ENCODE data around the gene DTYMK. TPM values are rescaled to one million over a fixed set of nuclear protein-coding genes. Genes with fewer than 3 reads are reported as not detected.
A peak's percentile ranks its signal among the peaks of the same experiment; 100 is the strongest.

DTYMK gene
- total RNA-seq, 1 donor from 2014 or later = 51.4 TPM

DNA sequence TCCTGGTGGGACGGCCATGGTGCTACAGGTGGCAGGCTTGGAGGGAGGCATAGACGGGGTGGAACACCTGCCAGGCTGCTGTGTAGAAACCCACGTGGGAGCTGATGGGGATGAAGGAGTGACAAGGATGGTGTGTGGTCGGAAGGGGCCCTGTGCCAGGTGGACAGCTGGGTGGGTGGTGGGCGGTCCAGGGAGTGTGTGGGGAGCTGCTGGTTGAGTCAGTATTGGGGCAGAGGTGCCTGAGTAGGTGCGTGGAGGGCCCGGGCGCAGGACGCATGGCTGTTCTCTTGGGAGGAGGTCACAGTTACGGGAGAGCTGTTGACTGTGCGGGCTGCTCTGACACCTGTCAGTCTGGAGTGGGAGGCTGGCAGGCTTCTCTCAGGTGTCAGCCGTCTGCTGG lies 35.2 kb upstream of the DTYMK start:
- Mint-ChIP-seq H3K4me3 (ENCODE audit: low read depth) (no peak overlapping the region), H3K4me1 (ENCODE audit: low read depth) (no peaks in the 10 kb centered on the region), H3K36me3 (ENCODE audit: insufficient read depth) (peaks cover 50% of the 10 kb centered on the region), H3K27me3 (no peaks in the 10 kb centered on the region), H3K9me3 (ENCODE audit: low read depth) (peaks cover 3% of the 10 kb centered on the region), H3K27ac (peak overlapping the region; percentile 88)
- no peak for DNase-seq (ENCODE audit: low spot score, unreplicated experiment)
- TF ChIP-seq, protein P1, sequence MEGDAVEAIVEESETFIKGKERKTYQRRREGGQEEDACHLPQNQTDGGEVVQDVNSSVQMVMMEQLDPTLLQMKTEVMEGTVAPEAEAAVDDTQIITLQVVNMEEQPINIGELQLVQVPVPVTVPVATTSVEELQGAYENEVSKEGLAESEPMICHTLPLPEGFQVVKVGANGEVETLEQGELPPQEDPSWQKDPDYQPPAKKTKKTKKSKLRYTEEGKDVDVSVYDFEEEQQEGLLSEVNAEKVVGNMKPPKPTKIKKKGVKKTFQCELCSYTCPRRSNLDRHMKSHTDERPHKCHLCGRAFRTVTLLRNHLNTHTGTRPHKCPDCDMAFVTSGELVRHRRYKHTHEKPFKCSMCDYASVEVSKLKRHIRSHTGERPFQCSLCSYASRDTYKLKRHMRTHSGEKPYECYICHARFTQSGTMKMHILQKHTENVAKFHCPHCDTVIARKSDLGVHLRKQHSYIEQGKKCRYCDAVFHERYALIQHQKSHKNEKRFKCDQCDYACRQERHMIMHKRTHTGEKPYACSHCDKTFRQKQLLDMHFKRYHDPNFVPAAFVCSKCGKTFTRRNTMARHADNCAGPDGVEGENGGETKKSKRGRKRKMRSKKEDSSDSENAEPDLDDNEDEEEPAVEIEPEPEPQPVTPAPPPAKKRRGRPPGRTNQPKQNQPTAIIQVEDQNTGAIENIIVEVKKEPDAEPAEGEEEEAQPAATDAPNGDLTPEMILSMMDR (IDR thresholded peaks at IDR 0.05; ENCODE audit: unreplicated experiment) = no peak

DNA sequence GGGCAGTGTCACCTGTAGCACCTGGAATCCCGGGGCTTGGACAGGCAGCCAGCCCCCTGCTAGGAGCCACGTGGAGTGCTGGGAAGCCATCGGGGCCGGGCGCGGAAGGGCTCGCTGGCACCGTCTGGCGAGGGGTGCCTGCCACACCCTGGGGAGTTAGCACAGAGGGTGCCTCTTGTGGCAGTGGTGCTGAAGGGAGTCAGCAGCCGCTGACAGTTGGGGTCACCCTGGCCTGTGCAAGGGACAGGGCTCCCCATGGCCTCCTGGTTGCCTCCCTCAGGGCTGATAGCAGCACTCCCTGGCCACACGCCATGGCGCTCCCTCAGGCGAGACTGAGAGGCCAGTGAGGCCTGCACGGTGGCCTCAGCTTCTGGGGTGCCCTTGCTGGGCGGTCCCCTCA lies 33.9 kb upstream of the DTYMK start:
- H3K4me3 Mint-ChIP-seq (ENCODE audit: low read depth) = no peak overlapping the region
- TF ChIP-seq, protein P1 (IDR thresholded peaks at IDR 0.05; ENCODE audit: unreplicated experiment) = no peak
- no peaks in the 10 kb centered on the region for H3K4me1 Mint-ChIP-seq (ENCODE audit: low read depth)
- no peak for DNase-seq (ENCODE audit: low spot score, unreplicated experiment)
- H3K36me3 Mint-ChIP-seq (ENCODE audit: insufficient read depth) = peaks cover 50% of the 10 kb centered on the region
- H3K9me3 Mint-ChIP-seq (ENCODE audit: low read depth) = peaks cover 3% of the 10 kb centered on the region
- H3K27me3 Mint-ChIP-seq = no peaks in the 10 kb centered on the region
- H3K27ac Mint-ChIP-seq = no peak overlapping the region

DNA sequence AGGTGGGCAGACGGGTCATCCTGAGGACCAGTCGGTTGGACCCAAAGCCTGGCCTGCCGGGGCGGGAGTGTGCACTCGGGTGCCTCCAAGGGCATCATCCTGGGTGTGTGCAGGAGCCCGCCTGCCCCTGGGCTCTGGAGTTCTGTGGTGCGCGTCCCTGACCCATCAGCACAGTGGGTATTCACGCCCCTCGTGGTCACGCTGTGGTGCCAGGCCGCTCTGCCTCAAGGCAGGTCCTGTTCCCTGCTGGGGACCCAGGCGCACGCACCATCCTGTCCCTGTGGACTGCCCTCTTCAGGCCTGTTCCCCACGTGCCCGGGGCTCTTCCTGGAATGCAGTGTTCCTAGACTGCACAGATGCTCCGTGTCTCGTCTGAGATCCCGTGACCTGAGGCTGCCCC lies 33.5 kb upstream of the DTYMK start:
- Mint-ChIP-seq H3K36me3 (ENCODE audit: insufficient read depth) (peaks cover 49% of the 10 kb centered on the region), H3K4me3 (ENCODE audit: low read depth) (no peak overlapping the region), H3K9me3 (ENCODE audit: low read depth) (peaks cover 3% of the 10 kb centered on the region), H3K4me1 (ENCODE audit: low read depth) (no peaks in the 10 kb centered on the region), H3K27me3 (no peaks in the 10 kb centered on the region), H3K27ac (no peak overlapping the region)
- TF ChIP-seq, protein P1 (IDR thresholded peaks at IDR 0.05; ENCODE audit: unreplicated experiment) = no peak
- DNase-seq (ENCODE audit: low spot score, unreplicated experiment) = no peak

DNA sequence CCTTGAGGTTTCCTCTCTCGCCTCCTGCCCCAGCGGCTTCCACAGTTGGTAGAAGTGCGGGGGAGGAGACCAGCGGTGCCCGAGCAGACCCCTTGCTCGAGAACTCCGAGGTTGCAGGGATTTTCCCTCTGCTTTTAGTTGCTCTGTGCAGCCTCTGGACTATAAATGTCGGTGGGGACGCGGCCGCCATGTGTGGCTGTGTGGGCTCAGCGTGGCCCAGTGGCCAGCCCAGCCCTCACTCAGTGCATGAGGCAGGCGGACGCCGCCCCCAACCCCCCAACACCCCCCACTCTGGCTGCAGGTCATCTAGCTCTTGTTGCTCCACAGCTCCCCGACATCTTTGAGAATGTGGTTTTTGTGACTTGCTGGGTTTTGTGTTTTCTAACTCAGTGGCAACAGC lies 32.5 kb upstream of the DTYMK start:
- Mint-ChIP-seq H3K36me3 (ENCODE audit: insufficient read depth) (peaks cover 52% of the 10 kb centered on the region), H3K4me3 (ENCODE audit: low read depth) (no peak overlapping the region), H3K4me1 (ENCODE audit: low read depth) (no peaks in the 10 kb centered on the region), H3K27ac (no peak overlapping the region), H3K9me3 (ENCODE audit: low read depth) (peaks cover 3% of the 10 kb centered on the region), H3K27me3 (no peaks in the 10 kb centered on the region)
- TF ChIP-seq, protein P1 (IDR thresholded peaks at IDR 0.05; ENCODE audit: unreplicated experiment) = no peak
- no peak for DNase-seq (ENCODE audit: low spot score, unreplicated experiment)

DNA sequence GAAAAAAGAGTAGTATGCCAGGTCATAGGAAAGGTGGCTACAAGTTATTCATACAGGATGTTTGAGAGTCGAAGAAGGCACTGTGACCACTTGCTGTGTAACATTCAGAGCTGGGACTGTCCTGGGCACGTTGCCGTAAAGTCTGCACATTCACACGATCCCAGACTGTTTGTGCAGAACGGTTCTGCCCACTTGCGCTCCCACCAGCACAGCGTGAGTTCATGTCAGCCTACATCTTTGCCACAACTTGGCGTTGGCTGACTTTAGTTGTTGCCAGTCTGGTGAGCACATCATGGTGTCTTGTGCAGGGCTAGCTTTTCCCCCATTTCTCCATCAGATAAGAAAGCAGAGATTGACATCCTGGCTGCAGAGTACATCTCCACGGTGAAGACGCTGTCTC lies 22.3 kb upstream of the DTYMK start:
- Mint-ChIP-seq H3K9me3 (ENCODE audit: low read depth) (peaks cover 6% of the 10 kb centered on the region), H3K36me3 (ENCODE audit: insufficient read depth) (peaks cover 47% of the 10 kb centered on the region), H3K4me3 (ENCODE audit: low read depth) (no peak overlapping the region), H3K4me1 (ENCODE audit: low read depth) (no peaks in the 10 kb centered on the region), H3K27ac (no peak overlapping the region), H3K27me3 (no peaks in the 10 kb centered on the region)
- no peak for DNase-seq (ENCODE audit: low spot score, unreplicated experiment)
- TF ChIP-seq, protein P1 (IDR thresholded peaks at IDR 0.05; ENCODE audit: unreplicated experiment) = no peak

Measured in progenitor cell of endocrine pancreas (in vitro differentiated cells).